MM.1S (cell line): ENCODE data around the gene MALSU1.

Experiments used
- DNase-seq: peaks from one replicate; pipeline ENCODE4 v3.0.0-alpha.2; 2015
- H2AFZ ChIP-seq: fragments of 300-600 bp; sonication (generic); 2 replicates; pipeline ENCODE4 v1.6.0; 2016; ENCODE audit warnings: antibody characterized with exemption, low read length
- H3F3A ChIP-seq: fragments of 300-600 bp; sonication (generic); 2 replicates; pipeline ENCODE4 v1.6.1; 2016; ENCODE audit warnings: mild to moderate bottlenecking, antibody characterized with exemption, low read length, moderate library complexity, mixed read lengths; ENCODE audit not compliant: insufficient read depth
- H3K27ac ChIP-seq: fragments of 300-600 bp; sonication (generic); 2 replicates; pipeline ENCODE4 v1.5.1; 2016; ENCODE audit warnings: mild to moderate bottlenecking, low read length
- H3K27me3 ChIP-seq: fragments of 300-600 bp; sonication (generic); replicated peaks from 2 replicates; pipeline ENCODE4 v1.6.0; 2016; ENCODE audit warnings: low read length; ENCODE audit not compliant: insufficient read depth
- H3K36me3 ChIP-seq: fragments of 300-600 bp; sonication (generic); replicated peaks from 2 replicates; pipeline ENCODE4 v1.6.1; 2016; ENCODE audit warnings: mild to moderate bottlenecking, low read length, mixed read lengths; ENCODE audit not compliant: insufficient read depth
- H3K4me1 ChIP-seq: fragments of 300-600 bp; sonication (generic); 2 replicates; pipeline ENCODE4 v1.6.1; 2016; ENCODE audit warnings: low read length, mixed read lengths
- H3K4me2 ChIP-seq: fragments of 300-600 bp; sonication (generic); 2 replicates; pipeline ENCODE4 v1.6.0; 2016; ENCODE audit warnings: low read depth, low read length
- H3K4me3 ChIP-seq: fragments of 300-600 bp; sonication (generic); 2 replicates; pipeline ENCODE4 v1.5.1; 2016; ENCODE audit warnings: low read length, mixed read lengths
- H3K79me2 ChIP-seq: fragments of 300-600 bp; sonication (generic); 2 replicates; pipeline ENCODE4 v1.6.1; 2016; ENCODE audit warnings: mixed run types, low read length, mixed read lengths
- H3K9ac ChIP-seq: fragments of 300-600 bp; sonication (generic); 2 replicates; pipeline ENCODE4 v1.6.1; 2016; ENCODE audit warnings: low read length, mixed read lengths
- H3K9me2 ChIP-seq: fragments of 300-600 bp; sonication (generic); replicated peaks from 2 replicates; pipeline ENCODE4 v1.6.1; 2016; ENCODE audit warnings: mild to moderate bottlenecking, low read length, mixed read lengths; ENCODE audit not compliant: insufficient read depth
- H3K9me3 ChIP-seq: fragments of 300-600 bp; sonication (generic); replicated peaks from 2 replicates; pipeline ENCODE4 v1.6.1; 2016; ENCODE audit warnings: mild to moderate bottlenecking, low read length, mixed read lengths; ENCODE audit not compliant: insufficient read depth
- H4K20me1 ChIP-seq: fragments of 300-600 bp; sonication (generic); 2 replicates; pipeline ENCODE4 v1.6.1; 2016; ENCODE audit warnings: mild to moderate bottlenecking, low read length, moderate library complexity, mixed read lengths; ENCODE audit not compliant: insufficient read depth
- EZH2 ChIP-seq: fragments of 300-600 bp; sonication (generic); optimal IDR thresholded peaks from 2 replicates; pipeline ENCODE3; 2017; ENCODE audit warnings: low read depth, mild to moderate bottlenecking, antibody characterized with exemption, low read length, mixed read lengths
- EZH2phosphoT487 ChIP-seq: fragments of 300-600 bp; sonication (generic); IDR thresholded peaks from 2 replicates; pipeline ENCODE4 v1.6.1; 2018; ENCODE audit warnings: antibody characterized with exemption, low read length
- TF ChIP-seq, protein P1 (sequence below): fragments of 300-600 bp; sonication (generic); IDR thresholded peaks from 2 replicates; pipeline ENCODE4 v1.5.1; 2016; ENCODE audit warnings: antibody characterized with exemption, low read length, mixed read lengths

Gene MALSU1

DNA sequence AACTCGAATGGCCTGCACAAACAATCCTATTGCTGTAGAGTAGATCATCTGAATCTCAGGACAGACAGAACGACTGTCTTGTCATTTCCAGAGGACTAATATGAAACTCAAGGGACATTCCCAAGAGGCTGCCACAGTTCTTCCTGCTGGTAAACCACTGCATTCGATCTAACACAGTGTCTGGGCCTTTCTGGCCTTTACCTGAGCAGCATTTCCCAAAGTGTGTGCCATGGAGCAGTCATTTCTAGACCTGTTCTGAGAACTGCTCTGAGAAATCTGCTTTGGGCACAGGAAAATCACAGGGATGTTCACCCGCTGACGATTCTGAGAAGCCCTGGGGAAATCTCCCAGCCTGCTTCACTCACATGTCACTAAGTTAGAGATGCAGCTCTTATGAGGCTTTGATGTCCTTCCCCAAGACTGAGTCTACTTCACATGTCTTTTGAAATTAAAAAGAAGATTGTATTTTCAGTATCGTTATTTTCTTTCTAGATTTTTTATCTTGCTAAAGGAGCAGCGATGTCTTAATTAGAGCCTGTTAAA, 34.2 kb upstream of the MALSU1 start:
- no peak overlapping the region for H3K4me2 ChIP-seq
- TF ChIP-seq EZH2phosphoT487, result no peak
- TF ChIP-seq, protein P1, sequence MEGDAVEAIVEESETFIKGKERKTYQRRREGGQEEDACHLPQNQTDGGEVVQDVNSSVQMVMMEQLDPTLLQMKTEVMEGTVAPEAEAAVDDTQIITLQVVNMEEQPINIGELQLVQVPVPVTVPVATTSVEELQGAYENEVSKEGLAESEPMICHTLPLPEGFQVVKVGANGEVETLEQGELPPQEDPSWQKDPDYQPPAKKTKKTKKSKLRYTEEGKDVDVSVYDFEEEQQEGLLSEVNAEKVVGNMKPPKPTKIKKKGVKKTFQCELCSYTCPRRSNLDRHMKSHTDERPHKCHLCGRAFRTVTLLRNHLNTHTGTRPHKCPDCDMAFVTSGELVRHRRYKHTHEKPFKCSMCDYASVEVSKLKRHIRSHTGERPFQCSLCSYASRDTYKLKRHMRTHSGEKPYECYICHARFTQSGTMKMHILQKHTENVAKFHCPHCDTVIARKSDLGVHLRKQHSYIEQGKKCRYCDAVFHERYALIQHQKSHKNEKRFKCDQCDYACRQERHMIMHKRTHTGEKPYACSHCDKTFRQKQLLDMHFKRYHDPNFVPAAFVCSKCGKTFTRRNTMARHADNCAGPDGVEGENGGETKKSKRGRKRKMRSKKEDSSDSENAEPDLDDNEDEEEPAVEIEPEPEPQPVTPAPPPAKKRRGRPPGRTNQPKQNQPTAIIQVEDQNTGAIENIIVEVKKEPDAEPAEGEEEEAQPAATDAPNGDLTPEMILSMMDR, result no peak
- no peak overlapping the region for H3K9ac ChIP-seq
- H3K9me2 ChIP-seq, result no peaks in the 10 kb centered on the region
- 0 out of 2 replicates have a peak overlapping the region, but pooled peaks have one; percentile 4 for H2AFZ ChIP-seq
- H3K9me3 ChIP-seq, result no peaks in the 10 kb centered on the region
- no peaks in the 10 kb centered on the region for H3F3A ChIP-seq
- no peaks in the 10 kb centered on the region for H4K20me1 ChIP-seq
- H3K36me3 ChIP-seq, result no peaks in the 10 kb centered on the region
- no peak overlapping the region for H3K27ac ChIP-seq
- no peaks in the 10 kb centered on the region for H3K27me3 ChIP-seq
- no peaks in the 10 kb centered on the region for H3K4me1 ChIP-seq
- H3K79me2 ChIP-seq, result no peaks in the 10 kb centered on the region
- no peak overlapping the region for H3K4me3 ChIP-seq
- no peak for DNase-seq

DNA sequence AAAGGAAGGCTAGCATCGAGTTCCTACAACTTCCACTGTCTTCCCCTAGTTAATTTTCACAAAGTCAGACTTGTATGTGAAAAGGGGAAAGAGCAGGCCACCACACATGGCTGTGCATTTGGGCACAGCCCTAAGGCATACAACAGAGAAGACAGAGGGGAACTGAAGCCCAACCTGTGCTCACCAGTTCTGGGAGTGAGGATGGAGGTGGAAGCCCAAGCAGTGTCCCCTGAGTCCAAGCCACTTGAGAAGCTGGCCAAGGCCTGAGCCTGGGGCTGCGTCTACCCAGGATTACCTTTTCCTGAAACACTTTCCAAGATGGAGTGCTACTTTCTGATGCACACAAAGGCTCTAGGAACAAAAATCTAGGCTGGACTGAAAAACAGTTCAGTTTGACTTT, 32.2 kb upstream of the MALSU1 start:
- H4K20me1 ChIP-seq, result no peaks in the 10 kb centered on the region
- no peaks in the 10 kb centered on the region for H3K9me3 ChIP-seq
- no peak overlapping the region for H3K4me3 ChIP-seq
- no peak for DNase-seq
- no peak overlapping the region for H2AFZ ChIP-seq
- no peaks in the 10 kb centered on the region for H3K36me3 ChIP-seq
- H3K79me2 ChIP-seq, result no peaks in the 10 kb centered on the region
- H3K9ac ChIP-seq, result no peak overlapping the region
- TF ChIP-seq, protein P1, result no peak
- TF ChIP-seq EZH2phosphoT487 (no peak), EZH2 (no peak)
- no peaks in the 10 kb centered on the region for H3F3A ChIP-seq
- H3K27ac ChIP-seq, result no peak overlapping the region
- H3K4me2 ChIP-seq, result no peak overlapping the region
- no peaks in the 10 kb centered on the region for H3K9me2 ChIP-seq
- no peaks in the 10 kb centered on the region for H3K27me3 ChIP-seq
- H3K4me1 ChIP-seq, result no peaks in the 10 kb centered on the region

DNA sequence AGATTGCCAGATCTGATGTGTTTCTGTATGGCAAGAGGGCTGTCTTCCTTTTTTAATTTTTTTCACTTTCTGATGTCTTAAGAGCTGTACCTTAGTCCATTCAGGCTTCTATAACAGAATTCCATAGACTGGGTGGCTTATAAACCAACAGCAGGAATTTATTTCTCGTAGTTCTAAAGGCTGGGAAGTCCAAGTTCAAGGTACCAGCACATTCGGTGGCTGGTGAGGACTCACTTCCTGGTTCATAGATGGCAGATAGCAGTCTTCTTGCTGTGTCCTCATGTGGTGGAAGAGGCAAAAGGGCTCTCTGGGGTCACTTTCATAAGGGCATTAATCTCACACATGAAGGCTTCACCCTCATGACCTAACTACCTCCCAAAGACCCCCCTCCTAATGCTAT, 31.8 kb upstream of the MALSU1 start:
- Histone ChIP-seq H3K4me1 (no peaks in the 10 kb centered on the region), H3K4me3 (no peak overlapping the region), H3K36me3 (no peaks in the 10 kb centered on the region), H3F3A (no peaks in the 10 kb centered on the region), H3K4me2 (no peak overlapping the region), H2AFZ (no peak overlapping the region), H4K20me1 (no peaks in the 10 kb centered on the region), H3K27ac (no peak overlapping the region), H3K79me2 (no peaks in the 10 kb centered on the region), H3K9me2 (no peaks in the 10 kb centered on the region), H3K27me3 (no peaks in the 10 kb centered on the region), H3K9me3 (no peaks in the 10 kb centered on the region), H3K9ac (no peak overlapping the region)
- no peak for DNase-seq
- TF ChIP-seq EZH2phosphoT487, result no peak
- TF ChIP-seq, protein P1, result no peak
- TF ChIP-seq EZH2, result no peak
